Liver (tissue), 9 donors: ENCODE results near the gene EIF4E3. TPM values are rescaled to one million over a fixed set of nuclear protein-coding genes. Genes with fewer than 3 reads are reported as not detected.

Experiments
- DNase-seq: peaks from one replicate; pipeline ENCODE4 v3.0.0-alpha.2; 2017; ENCODE audit warnings: low spot score
- H3K27ac ChIP-seq, 2 donors: one replicate each; pipeline ENCODE4 v1.7.0; 2013; ENCODE audit warnings: inconsistent platforms in 2 of 2, low read length in 2 of 2, control low read depth in 1 of 2, low read depth in 1 of 2, mild to moderate bottlenecking in 1 of 2
- H3K27me3 ChIP-seq, 4 donors: one replicate each; pipeline versions ENCODE4 v1.6.1 to v1.7.0; 2013; ENCODE audit warnings: low read length in 3 of 4, inconsistent platforms in 1 of 4, mild to moderate bottlenecking in 1 of 4, moderate library complexity in 1 of 4; ENCODE audit not compliant: control insufficient read depth in 4 of 4, insufficient read depth in 4 of 4
- H3K36me3 ChIP-seq, 4 donors: one replicate each; pipeline versions ENCODE4 v1.6.1 to v1.7.0; 2013; ENCODE audit warnings: low read length in 3 of 4, mild to moderate bottlenecking in 3 of 4, low read depth in 1 of 4, moderate library complexity in 1 of 4; ENCODE audit not compliant: control insufficient read depth in 4 of 4, insufficient read depth in 3 of 4
- H3K4me1 ChIP-seq, 4 donors: one replicate each; pipeline versions ENCODE4 v1.6.1 to v1.7.0; 2013; ENCODE audit warnings: low read length in 3 of 4, mild to moderate bottlenecking in 3 of 4, moderate library complexity in 1 of 4; ENCODE audit not compliant: control insufficient read depth in 4 of 4, insufficient read depth in 4 of 4
- H3K4me3 ChIP-seq, 3 donors: one replicate each; pipeline versions ENCODE4 v1.6.1 to v1.7.0; 2013; ENCODE audit warnings: low read length in 3 of 3, control low read depth in 1 of 3, low read depth in 1 of 3, mild to moderate bottlenecking in 1 of 3
- H3K9ac ChIP-seq, 2 donors: one replicate each; pipeline ENCODE4 v1.7.0; 2013; ENCODE audit warnings: low read length in 2 of 2, mild to moderate bottlenecking in 2 of 2, moderate library complexity in 2 of 2, control low read depth in 1 of 2, low read depth in 1 of 2
- H3K9me3 ChIP-seq, 4 donors: one replicate each; pipeline versions ENCODE4 v1.6.1 to v1.7.0; 2013; ENCODE audit warnings: low read length in 3 of 4; ENCODE audit not compliant: control insufficient read depth in 4 of 4
- ATF3 ChIP-seq: IDR thresholded peaks from 2 replicates; pipeline ENCODE4 v1.6.1; 2016; ENCODE audit warnings: antibody characterized with exemption
- CTCF ChIP-seq: fragments of 150-350 bp; IDR thresholded peaks from 2 replicates; pipeline ENCODE4 v1.5.1; 2017; ENCODE audit warnings: improper control_type of control experiment, low read depth, low read length; ENCODE audit not compliant: missing input control
- FOXA1 ChIP-seq: IDR thresholded peaks from 2 replicates; pipeline ENCODE4 v1.6.1; 2016; ENCODE audit warnings: antibody characterized with exemption
- FOXA2 ChIP-seq: IDR thresholded peaks from 2 replicates; pipeline ENCODE4 v1.6.1; 2016; ENCODE audit warnings: antibody characterized with exemption
- GABPA ChIP-seq, 2 donors: IDR thresholded peaks in 1 of 2; conservative IDR thresholded peaks in 1 of 2; 2 replicates each; pipeline ENCODE4 v1.6.1; 2016; ENCODE audit warnings: antibody characterized with exemption in 2 of 2, mild to moderate bottlenecking in 1 of 2, moderate library complexity in 1 of 2
- HNF4A ChIP-seq, 2 donors: conservative IDR thresholded peaks; 2 replicates each; pipeline ENCODE4 v1.6.1; 2016; ENCODE audit warnings: antibody characterized with exemption in 2 of 2, mild to moderate bottlenecking in 2 of 2
- HNF4G ChIP-seq: IDR thresholded peaks from 2 replicates; pipeline ENCODE4 v1.6.1; 2016; ENCODE audit warnings: antibody characterized with exemption
- MAX ChIP-seq: IDR thresholded peaks from 2 replicates; pipeline ENCODE4 v1.6.1; 2016; ENCODE audit warnings: antibody characterized with exemption
- NR2F2 ChIP-seq: IDR thresholded peaks from 2 replicates; pipeline ENCODE4 v1.6.1; 2016; ENCODE audit warnings: antibody characterized with exemption
- REST ChIP-seq: IDR thresholded peaks from 2 replicates; pipeline ENCODE4 v1.6.1; 2016; ENCODE audit warnings: antibody characterized with exemption, mild to moderate bottlenecking
- RXRA ChIP-seq, 2 donors: IDR thresholded peaks; 2 replicates each; pipeline ENCODE4 v1.6.1; 2017 to 2018; ENCODE audit warnings: antibody characterized with exemption in 2 of 2, mild to moderate bottlenecking in 1 of 2
- SP1 ChIP-seq: IDR thresholded peaks from 2 replicates; pipeline ENCODE4 v1.6.1; 2018; ENCODE audit warnings: antibody characterized with exemption, mild to moderate bottlenecking
- TAF1 ChIP-seq: conservative IDR thresholded peaks from 2 replicates; pipeline ENCODE4 v1.6.1; 2016; ENCODE audit warnings: antibody characterized with exemption, mild to moderate bottlenecking
- ZBTB33 ChIP-seq: IDR thresholded peaks from 2 replicates; pipeline ENCODE4 v1.6.1; 2016; ENCODE audit warnings: antibody characterized with exemption
- WGBS: extraction: QIAGEN DNeasy Blood & Tissue Kit; methylation state at CpG from one replicate; pipeline ENCODE4 v1.1.7; 2013; 5-methylcytosine and 5-hydroxymethylcytosine counted together
- polyA plus RNA-seq, 2 donors: library from polyadenylated mRNA; stranded (reverse) in 1 of 2; unstranded in 1 of 2; fragments of 200-250 nt in 1 of 2; fragments of >200 nt in 1 of 2; fragmentation: Nextera tagmentation in 1 of 2; extraction: Ambion mirVana in 1 of 2; gene quantifications; one replicate each; pipeline versions ENCODE4 v1.2.1 to v1.2.3, GENCODE V29; 2013 to 2015
- total RNA-seq, 2 donors: library from RNA; depleted of rRNA; stranded (reverse); fragments of >200 nt; gene quantifications; one replicate each; pipeline ENCODE4 v1.2.3, GENCODE V29; 2014
- donor health status: healthy.
- donor health status: healthy.
- donor health status: healthy.
- donor health status: healthy.
- donor health status: healthy.

Gene EIF4E3
- total and polyA plus RNA-seq, 4 donors = 1.1 to 4.0 (median 2.6) TPM

- TF ChIP-seq REST = no peak
Measured at GRCh38 chr3:71703797-71704196, 21.4 kb downstream of the EIF4E3 start (continued).

GRCh38 chr3:71702131-71703024 is 22.8 kb downstream of the EIF4E3 start:
- no peak overlapping the region for H3K27ac ChIP-seq
- H3K4me1 ChIP-seq = no peaks in the 10 kb centered on the region
- H3K27me3 ChIP-seq = no peaks in the 10 kb centered on the region
- H3K4me3 ChIP-seq = no peak overlapping the region
- DNase-seq = no peak
- WGBS = 71% methylated on average over 7 of the region's 7 CpGs
- H3K9ac ChIP-seq = no peak overlapping the region
- TF ChIP-seq NR2F2 (peak; percentile 64), SP1 (no peak)
- no peaks in the 10 kb centered on the region for H3K9me3 ChIP-seq
- H3K36me3 ChIP-seq = no peaks in the 10 kb centered on the region

- H3K4me3 ChIP-seq = no peak overlapping the region
- no peak for TF ChIP-seq GABPA (IDR thresholded peaks at IDR 0.05 in 1 of 2, conservative IDR thresholded peaks at IDR 0.05 in 1 of 2)
- no peak for TF ChIP-seq HNF4G
- no peak for TF ChIP-seq MAX
- TF ChIP-seq TAF1 = no peak
- no peak for TF ChIP-seq ATF3
- no peak for TF ChIP-seq FOXA2
- TF ChIP-seq NR2F2 = no peak
- no peak for TF ChIP-seq FOXA1
- TF ChIP-seq RXRA (IDR thresholded peaks at IDR 0.05) = no peak
- no peak for TF ChIP-seq SP1
- TF ChIP-seq CTCF = no peak
- TF ChIP-seq ZBTB33 = no peak
- TF ChIP-seq HNF4A (conservative IDR thresholded peaks at IDR 0.05) = no peak
- no peak for TF ChIP-seq REST
- no peaks in the 10 kb centered on the region for H3K4me1 ChIP-seq
- H3K36me3 ChIP-seq = no peaks in the 10 kb centered on the region
- 83% methylated on average over 3 of the region's 3 CpGs for WGBS
- no peaks in the 10 kb centered on the region for H3K27me3 ChIP-seq
- DNase-seq = no peak
- H3K9ac ChIP-seq = no peak overlapping the region
- no peaks in the 10 kb centered on the region for H3K9me3 ChIP-seq
- no peak overlapping the region for H3K27ac ChIP-seq
Measured at GRCh38 chr3:71701251-71701762, 23.9 kb downstream of the EIF4E3 start.
